Measurements from ENCODE around the gene C3orf52. TPM values are rescaled to one million over a fixed set of nuclear protein-coding genes. Genes with fewer than 3 reads are reported as not detected.
"Not testable (repeated sequence)": the region's sequence is repeated elsewhere in the genome, so short reads cannot be mapped to it uniquely, and the experiment has no call there.

C3orf52 gene
- total RNA-seq = 24.3 TPM

GRCh38 chr3:112086076-112086854 is at the start of gene C3orf52:
Gene C3orf52, plus strand, starts transcription at chr3:112086389. Its CDS starts 19 bp downstream, at chr3:112086408.
- DNase-seq (ENCODE audit: low spot score) = peak; percentile 87

GRCh38 chr3:112037194-112037593 is 49.0 kb upstream of the C3orf52 start:
- not testable (repeated sequence) for DNase-seq (ENCODE audit: low spot score)

GRCh38 chr3:112038863-112039262 is 47.3 kb upstream of the C3orf52 start:
- DNase-seq (ENCODE audit: low spot score) = peak; percentile 27

GRCh38 chr3:112041321-112041720 is 44.9 kb upstream of the C3orf52 start:
- DNase-seq (ENCODE audit: low spot score) = no peak

GRCh38 chr3:112042842-112043280 is 43.3 kb upstream of the C3orf52 start:
- peak; percentile 35 for DNase-seq (ENCODE audit: low spot score)

- DNase-seq (ENCODE audit: low spot score) = peak; percentile 53
Measured at GRCh38 chr3:112043621-112044201, 42.5 kb upstream of the C3orf52 start.

- DNase-seq (ENCODE audit: low spot score) = no peak
Measured at GRCh38 chr3:112046599-112046998, 39.6 kb upstream of the C3orf52 start.

GRCh38 chr3:112047264-112047663 is 38.9 kb upstream of the C3orf52 start:
- DNase-seq (ENCODE audit: low spot score) = no peak

- DNase-seq (ENCODE audit: low spot score) = no peak
Measured at GRCh38 chr3:112048911-112049310, 37.3 kb upstream of the C3orf52 start.

- no peak for DNase-seq (ENCODE audit: low spot score)
Measured at GRCh38 chr3:112053229-112053628, 33.0 kb upstream of the C3orf52 start.

- no peak for DNase-seq (ENCODE audit: low spot score)
Measured at GRCh38 chr3:112056451-112056929, 29.7 kb upstream of the C3orf52 start.

GRCh38 chr3:112059497-112059896 is 26.7 kb upstream of the C3orf52 start:
- DNase-seq (ENCODE audit: low spot score) = no peak

GRCh38 chr3:112061152-112061551 is 25.0 kb upstream of the C3orf52 start:
- DNase-seq (ENCODE audit: low spot score) = no peak

- peak; percentile 53 for DNase-seq (ENCODE audit: low spot score)
Measured at GRCh38 chr3:112072387-112073060, 13.7 kb upstream of the C3orf52 start.

GRCh38 chr3:112074006-112074405 is 12.2 kb upstream of the C3orf52 start:
- no peak for DNase-seq (ENCODE audit: low spot score)

GRCh38 chr3:112074616-112075497 is 11.3 kb upstream of the C3orf52 start:
- DNase-seq (ENCODE audit: low spot score) = peak; percentile 68

GRCh38 chr3:112078125-112079083 is 7.8 kb upstream of the C3orf52 start:
- DNase-seq (ENCODE audit: low spot score) = no peak

GRCh38 chr3:112083239-112083638 is 3.0 kb upstream of the C3orf52 start:
- DNase-seq (ENCODE audit: low spot score) = no peak

- DNase-seq (ENCODE audit: low spot score) = peak; percentile 68
Measured at GRCh38 chr3:112084980-112085705, 1.0 kb upstream of the C3orf52 start.

GRCh38 chr3:112085735-112086075 is 484 bp upstream of the C3orf52 start:
- DNase-seq (ENCODE audit: low spot score) = no peak
